ENCODE results near the gene DLX6.

- TF ChIP-seq, protein P1, sequence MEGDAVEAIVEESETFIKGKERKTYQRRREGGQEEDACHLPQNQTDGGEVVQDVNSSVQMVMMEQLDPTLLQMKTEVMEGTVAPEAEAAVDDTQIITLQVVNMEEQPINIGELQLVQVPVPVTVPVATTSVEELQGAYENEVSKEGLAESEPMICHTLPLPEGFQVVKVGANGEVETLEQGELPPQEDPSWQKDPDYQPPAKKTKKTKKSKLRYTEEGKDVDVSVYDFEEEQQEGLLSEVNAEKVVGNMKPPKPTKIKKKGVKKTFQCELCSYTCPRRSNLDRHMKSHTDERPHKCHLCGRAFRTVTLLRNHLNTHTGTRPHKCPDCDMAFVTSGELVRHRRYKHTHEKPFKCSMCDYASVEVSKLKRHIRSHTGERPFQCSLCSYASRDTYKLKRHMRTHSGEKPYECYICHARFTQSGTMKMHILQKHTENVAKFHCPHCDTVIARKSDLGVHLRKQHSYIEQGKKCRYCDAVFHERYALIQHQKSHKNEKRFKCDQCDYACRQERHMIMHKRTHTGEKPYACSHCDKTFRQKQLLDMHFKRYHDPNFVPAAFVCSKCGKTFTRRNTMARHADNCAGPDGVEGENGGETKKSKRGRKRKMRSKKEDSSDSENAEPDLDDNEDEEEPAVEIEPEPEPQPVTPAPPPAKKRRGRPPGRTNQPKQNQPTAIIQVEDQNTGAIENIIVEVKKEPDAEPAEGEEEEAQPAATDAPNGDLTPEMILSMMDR (conservative IDR thresholded peaks at IDR 0.05): no peak
- TF ChIP-seq ZFX (IDR thresholded peaks at IDR 0.05): no peak
These were observed 36.4 kb upstream of the DLX6 start for GRCh38 chr7:96968981-96969380.

Measured in C4-2B (cell line).